Vagina (tissue), 2 donors: ENCODE measurements around the gene ARHGAP10. TPM values are rescaled to one million over a fixed set of nuclear protein-coding genes. Genes with fewer than 3 reads are reported as not detected.

Experiments
- DNase-seq, 2 donors: peaks; one replicate each; pipeline ENCODE4 v3.0.0-alpha.2; 2017; ENCODE audit errors: extremely low spot score in 2 of 2
- H3K27ac ChIP-seq: fragments of 200-600 bp; sonication (generic); one replicate; pipeline ENCODE4 v1.5.1; 2019
- H3K27me3 ChIP-seq: fragments of 200-600 bp; sonication (generic); one replicate; pipeline ENCODE4 v1.5.1; 2019
- H3K36me3 ChIP-seq, 2 donors: fragments of 200-600 bp; sonication (generic); one replicate each; pipeline ENCODE4 v1.5.1; 2017 to 2019
- H3K4me1 ChIP-seq: fragments of 200-600 bp; sonication (generic); one replicate; pipeline ENCODE4 v1.5.1; 2019
- H3K4me3 ChIP-seq, 2 donors: fragments of 200-600 bp; sonication (generic); 1 replicate in 1 of 2; 2 replicates in 1 of 2; pipeline ENCODE4 v1.5.1; 2016 to 2019
- H3K9me3 ChIP-seq: fragments of 200-600 bp; sonication (generic); one replicate; pipeline ENCODE4 v1.5.1; 2019
- CTCF ChIP-seq, 3 experiments: fragments of 450-650 bp in 2 of 3; fragments of 200-600 bp in 1 of 3; sonication (generic) in 1 of 3; IDR thresholded peaks; one replicate each; pipeline ENCODE4 v1.5.1; 2017 to 2019; ENCODE audit warnings: antibody characterized with exemption in 3 of 3, mild to moderate bottlenecking in 2 of 3, moderate library complexity in 2 of 3
- POLR2A ChIP-seq, 2 donors: fragments of 450-650 bp; IDR thresholded peaks; one replicate each; pipeline ENCODE4 v1.6.1; 2017; ENCODE audit warnings: antibody characterized with exemption in 2 of 2, mild to moderate bottlenecking in 2 of 2, moderate library complexity in 2 of 2
- POLR2AphosphoS5 ChIP-seq, 2 donors: sonication (generic); formaldehyde crosslinking; IDR thresholded peaks; one replicate each; pipeline ENCODE4 v1.9.0; 2017; ENCODE audit warnings: antibody characterized with exemption in 2 of 2, mild to moderate bottlenecking in 2 of 2, low read depth in 1 of 2; ENCODE audit not compliant: insufficient read depth in 1 of 2
- intact Hi-C: fragments of 100-400 bp; cut with DNase I; formaldehyde crosslinking; loops from one replicate; pipeline ENCODE4 v1.15.1; 2023
- total RNA-seq: library from RNA; depleted of rRNA; stranded (reverse); fragments of >200 nt; gene quantifications from one replicate; pipeline ENCODE4 v1.2.3, GENCODE V29; 2016

ARHGAP10 gene
- total RNA-seq, 1 donor from 2014 or later: 55.5 TPM

DNA sequence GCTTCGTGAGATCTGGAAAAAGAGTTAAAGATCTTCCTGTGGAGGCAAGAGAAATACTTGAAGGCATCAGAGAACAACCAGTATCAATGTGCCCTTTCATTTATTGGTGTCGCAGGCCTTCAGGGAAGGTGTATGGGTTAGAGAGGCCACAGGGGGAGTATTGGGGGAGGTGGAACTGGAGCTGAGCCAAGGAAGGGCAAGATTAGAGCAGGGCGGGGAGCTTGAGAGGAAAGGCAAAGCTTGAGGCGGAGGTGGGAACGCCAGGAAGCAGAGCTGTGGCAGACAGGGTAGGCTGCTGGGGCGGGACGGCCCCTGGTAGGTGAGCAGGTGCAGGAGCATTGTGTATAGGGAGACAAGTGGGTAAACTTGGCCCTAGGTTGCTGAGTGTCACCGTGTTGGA is 329.9 kb downstream of the ARHGAP10 start:
- intact Hi-C loops: no loop called here
- DNase-seq: no peak
- H3K9me3 ChIP-seq: no peaks in the 10 kb centered on the region
- peaks cover 0 to 6% of the 10 kb centered on the region in 2 donors for H3K36me3 ChIP-seq
- H3K4me3 ChIP-seq: no peak overlapping the region
- no peaks in the 10 kb centered on the region for H3K27me3 ChIP-seq
- TF ChIP-seq POLR2AphosphoS5 (IDR thresholded peaks at IDR 0.05; ENCODE audit: insufficient read depth in 1 of 2, low read depth in 1 of 2) (no peak), POLR2A (IDR thresholded peaks at IDR 0.05) (no peak), CTCF (IDR thresholded peaks at IDR 0.05) (no peak)
- H3K4me1 ChIP-seq: peaks cover 41% of the 10 kb centered on the region
- H3K27ac ChIP-seq: no peak overlapping the region

- H3K36me3 ChIP-seq: peaks cover 0 to 6% of the 10 kb centered on the region in 2 donors
- H3K27ac ChIP-seq: no peak overlapping the region
- intact Hi-C loops: no loop called here
- no peak for DNase-seq
- no peaks in the 10 kb centered on the region for H3K9me3 ChIP-seq
- H3K4me1 ChIP-seq: peaks cover 46% of the 10 kb centered on the region
- no peak for TF ChIP-seq POLR2AphosphoS5 (IDR thresholded peaks at IDR 0.05; ENCODE audit: insufficient read depth in 1 of 2, low read depth in 1 of 2)
- no peak for TF ChIP-seq POLR2A (IDR thresholded peaks at IDR 0.05)
- no peak for TF ChIP-seq CTCF (IDR thresholded peaks at IDR 0.05)
- no peaks in the 10 kb centered on the region for H3K27me3 ChIP-seq
- H3K4me3 ChIP-seq: no peak overlapping the region
Observed at GRCh38 chr4:148062301-148062950, 330.5 kb downstream of the ARHGAP10 start.

GRCh38 chr4:148064451-148064850 is 332.6 kb downstream of the ARHGAP10 start:
- Histone ChIP-seq H3K36me3 (peaks cover 0 to 6% of the 10 kb centered on the region in 2 donors), H3K4me3 (no peak overlapping the region), H3K27me3 (no peaks in the 10 kb centered on the region), H3K4me1 (peaks cover 36% of the 10 kb centered on the region), H3K27ac (no peak overlapping the region), H3K9me3 (no peaks in the 10 kb centered on the region)
- TF ChIP-seq POLR2AphosphoS5 (IDR thresholded peaks at IDR 0.05; ENCODE audit: insufficient read depth in 1 of 2, low read depth in 1 of 2): no peak
- TF ChIP-seq CTCF (IDR thresholded peaks at IDR 0.05): no peak
- no peak for TF ChIP-seq POLR2A (IDR thresholded peaks at IDR 0.05)
- intact Hi-C loops: no loop called here
- DNase-seq: no peak

GRCh38 chr4:148065075-148065474 is 333.2 kb downstream of the ARHGAP10 start:
- no peak overlapping the region for H3K27ac ChIP-seq
- peaks cover 42% of the 10 kb centered on the region for H3K4me1 ChIP-seq
- TF ChIP-seq CTCF (IDR thresholded peaks at IDR 0.05) (no peak), POLR2AphosphoS5 (IDR thresholded peaks at IDR 0.05; ENCODE audit: insufficient read depth in 1 of 2, low read depth in 1 of 2) (no peak), POLR2A (IDR thresholded peaks at IDR 0.05) (no peak)
- DNase-seq: no peak
- no peak overlapping the region for H3K4me3 ChIP-seq
- H3K27me3 ChIP-seq: no peaks in the 10 kb centered on the region
- no peaks in the 10 kb centered on the region for H3K9me3 ChIP-seq
- peaks cover 0 to 6% of the 10 kb centered on the region in 2 donors for H3K36me3 ChIP-seq
- intact Hi-C loops: no loop called here

GRCh38 chr4:148067301-148067916 is 335.5 kb downstream of the ARHGAP10 start:
- no peak for DNase-seq
- no peak overlapping the region for H3K27ac ChIP-seq
- intact Hi-C loops: no loop called here
- H3K27me3 ChIP-seq: no peaks in the 10 kb centered on the region
- no peak for TF ChIP-seq POLR2AphosphoS5 (IDR thresholded peaks at IDR 0.05; ENCODE audit: insufficient read depth in 1 of 2, low read depth in 1 of 2)
- TF ChIP-seq CTCF (IDR thresholded peaks at IDR 0.05): no peak
- H3K4me3 ChIP-seq: no peak overlapping the region
- H3K9me3 ChIP-seq: no peaks in the 10 kb centered on the region
- peaks cover 0 to 11% of the 10 kb centered on the region in 2 donors for H3K36me3 ChIP-seq
- H3K4me1 ChIP-seq: peaks cover 29% of the 10 kb centered on the region
